Forelimb muscle (tissue), 1 donor: Measurements from ENCODE around the gene RAPGEF4. TPM values are rescaled to one million over a fixed set of nuclear protein-coding genes. Genes with fewer than 3 reads are reported as not detected.
A peak's percentile ranks its signal among the peaks of the same experiment; 100 is the strongest.
"Not testable (repeated sequence)": the region's sequence is repeated elsewhere in the genome, so short reads cannot be mapped to it uniquely, and the experiment has no call there.

Experiments
- DNase-seq: peaks from one replicate; pipeline ENCODE4 v3.0.0-alpha.2; 2013; ENCODE audit warnings: low read depth
- polyA plus RNA-seq: library from polyadenylated mRNA; unstranded; fragments of 120-200 nt; gene quantifications from one replicate; pipeline ENCODE4 v1.2.1, GENCODE V29; 2013; ENCODE audit not compliant: insufficient read length

The RAPGEF4 gene
- polyA plus RNA-seq, 1 donor = 2.4 TPM

GRCh38 chr2:172774302-172774701 is 38.7 kb downstream of the RAPGEF4 start:
- DNase-seq = no peak

GRCh38 chr2:172775319-172775718 is 39.7 kb downstream of the RAPGEF4 start:
- DNase-seq = no peak

DNA sequence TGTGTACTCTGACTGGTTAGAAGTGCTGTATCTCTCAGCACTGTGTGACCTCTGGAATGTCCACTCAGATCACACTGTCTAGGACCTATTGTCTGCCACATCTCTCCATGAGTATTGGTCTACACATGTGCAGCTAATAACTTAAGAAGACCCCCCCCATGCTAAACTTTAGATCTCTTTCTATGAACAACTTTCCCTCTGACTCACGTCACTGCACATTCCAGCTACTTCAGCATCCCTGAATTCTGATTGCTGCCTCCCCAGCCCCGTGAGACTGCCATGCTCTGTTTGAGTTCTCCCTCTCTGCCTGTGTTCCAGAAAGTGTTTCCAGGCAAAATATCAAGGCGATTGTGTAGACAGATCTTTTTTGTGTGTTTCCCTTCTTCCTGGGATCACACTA is 41.8 kb downstream of the RAPGEF4 start:
- DNase-seq = no peak

- no peak for DNase-seq
These were observed 47.0 kb downstream of the RAPGEF4 start for GRCh38 chr2:172782506-172783164.

- DNase-seq = no peak
These were observed 47.7 kb downstream of the RAPGEF4 start for GRCh38 chr2:172783165-172783898.

DNA sequence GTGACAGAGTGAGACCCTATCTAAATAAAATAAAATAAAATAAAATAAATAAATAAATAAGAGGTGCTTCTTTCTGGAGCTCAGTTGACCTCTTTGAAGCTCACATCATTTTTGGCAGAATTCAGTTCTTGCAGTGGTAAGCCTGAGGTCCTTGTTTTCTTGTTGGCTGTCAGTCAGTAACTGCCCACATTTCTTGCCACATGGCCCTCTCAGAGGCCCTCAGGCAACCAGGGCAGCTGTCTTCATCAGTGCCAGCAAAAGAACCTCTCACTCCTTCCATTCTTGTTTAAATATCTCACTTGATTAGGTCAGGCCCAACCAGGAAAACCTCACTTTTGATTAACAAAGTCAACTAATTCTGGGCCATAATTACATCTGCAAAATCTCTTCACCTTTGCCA is 53.2 kb downstream of the RAPGEF4 start:
- no peak for DNase-seq

DNA sequence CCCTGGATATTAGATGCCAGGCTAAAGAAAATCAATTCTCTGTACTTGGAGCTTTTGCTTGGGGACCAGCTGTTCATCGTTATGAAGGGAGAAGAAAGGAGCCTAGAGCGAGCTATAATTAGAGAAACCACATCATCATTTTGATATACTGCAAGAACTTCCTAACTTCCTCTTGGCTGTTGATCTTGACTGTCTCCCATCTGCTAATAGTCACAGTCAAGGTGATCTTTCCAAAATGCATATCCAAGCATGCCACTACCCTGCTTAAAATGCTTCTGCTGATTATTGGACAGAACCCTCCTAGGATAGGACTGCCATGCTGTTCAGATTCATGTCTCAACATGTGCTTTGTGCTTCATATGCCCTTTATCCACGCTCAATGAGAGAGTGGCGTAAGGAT is 54.8 kb downstream of the RAPGEF4 start:
- no peak for DNase-seq

DNA sequence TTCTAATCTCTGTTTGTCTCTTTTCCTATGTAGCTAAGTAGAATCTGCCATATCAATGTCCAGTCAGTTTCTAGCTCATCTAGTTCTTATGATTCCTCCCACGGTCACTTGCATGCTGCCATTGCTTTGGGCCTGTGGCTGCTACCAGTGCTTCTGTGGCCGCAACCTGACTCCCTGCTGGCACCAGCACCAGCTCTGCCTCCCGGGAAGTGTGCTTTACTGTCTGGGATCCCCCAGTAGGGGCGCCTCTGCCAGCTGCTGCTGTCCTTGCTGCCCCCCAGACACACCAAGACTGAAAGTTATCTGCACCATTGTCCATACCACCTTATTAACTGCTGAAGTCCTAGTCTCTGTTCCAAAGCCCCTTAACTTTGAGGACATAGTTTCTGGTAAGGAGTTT is 56.3 kb downstream of the RAPGEF4 start:
- no peak for DNase-seq

DNA sequence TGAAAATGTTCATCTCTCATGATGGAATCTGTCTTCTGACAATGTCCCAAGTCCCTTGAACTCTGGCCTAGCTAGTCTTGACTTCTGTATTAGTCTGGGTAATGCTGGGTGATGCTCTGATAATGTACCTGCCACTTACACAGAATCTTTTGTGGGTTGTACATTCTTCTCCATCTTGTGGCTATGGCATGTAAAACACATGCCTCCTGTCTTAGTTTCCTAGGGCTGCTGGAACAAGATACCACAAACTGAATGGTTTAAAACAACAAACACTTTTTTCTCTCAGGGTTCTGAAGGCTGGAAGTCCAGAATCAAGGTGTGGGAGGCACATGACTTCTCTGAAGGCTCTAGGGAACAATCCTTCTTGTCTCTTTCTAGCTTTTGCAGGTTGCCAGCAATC is 57.1 kb downstream of the RAPGEF4 start:
- DNase-seq = no peak

DNA sequence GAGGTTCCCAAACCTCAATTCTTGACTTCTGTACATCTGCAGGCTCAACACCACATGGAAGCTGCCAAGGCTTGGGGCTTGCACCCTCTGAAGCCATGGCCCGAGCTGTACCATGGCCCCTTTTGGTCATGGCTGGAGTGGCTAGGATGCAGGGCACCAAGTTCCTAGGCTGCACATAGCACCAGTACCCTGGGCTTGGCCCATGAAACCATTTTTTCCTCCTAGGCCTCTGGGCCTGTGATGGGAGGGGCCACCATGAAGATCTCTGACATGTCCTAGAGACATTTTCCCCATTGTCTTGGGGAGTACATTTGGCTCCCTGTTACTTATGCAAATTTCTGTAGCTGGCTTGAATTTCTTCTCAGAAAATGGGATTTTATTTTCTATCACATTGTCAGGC is 67.7 kb downstream of the RAPGEF4 start:
- not testable (repeated sequence) for DNase-seq

GRCh38 chr2:172804423-172804822 is 68.8 kb downstream of the RAPGEF4 start:
- no peak for DNase-seq

DNA sequence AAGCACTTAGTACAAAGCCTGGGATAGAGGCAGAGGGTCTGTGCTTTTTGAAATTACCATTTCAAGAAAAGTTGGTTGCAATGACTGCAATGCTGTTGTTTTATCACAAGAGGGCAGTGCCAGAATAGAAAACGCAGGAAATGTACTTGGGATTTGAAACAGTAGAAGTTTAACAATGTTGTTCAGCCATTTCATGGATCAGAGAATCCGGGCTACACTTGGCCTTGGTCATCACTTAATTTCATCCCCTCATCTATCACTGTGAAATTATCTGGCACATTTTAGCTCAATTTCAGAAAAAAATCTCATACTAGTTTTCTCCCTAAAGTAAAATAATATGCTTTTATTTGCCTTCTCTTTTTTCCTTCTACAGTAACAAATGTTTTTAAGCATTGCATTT is 70.8 kb downstream of the RAPGEF4 start:
- peak; percentile 39 for DNase-seq

GRCh38 chr2:172806996-172807395 is 71.4 kb downstream of the RAPGEF4 start:
- DNase-seq = no peak

- DNase-seq = no peak
These were observed 72.5 kb downstream of the RAPGEF4 start for GRCh38 chr2:172808156-172808555.

GRCh38 chr2:172811027-172811426 is 75.4 kb downstream of the RAPGEF4 start:
- DNase-seq = no peak

DNA sequence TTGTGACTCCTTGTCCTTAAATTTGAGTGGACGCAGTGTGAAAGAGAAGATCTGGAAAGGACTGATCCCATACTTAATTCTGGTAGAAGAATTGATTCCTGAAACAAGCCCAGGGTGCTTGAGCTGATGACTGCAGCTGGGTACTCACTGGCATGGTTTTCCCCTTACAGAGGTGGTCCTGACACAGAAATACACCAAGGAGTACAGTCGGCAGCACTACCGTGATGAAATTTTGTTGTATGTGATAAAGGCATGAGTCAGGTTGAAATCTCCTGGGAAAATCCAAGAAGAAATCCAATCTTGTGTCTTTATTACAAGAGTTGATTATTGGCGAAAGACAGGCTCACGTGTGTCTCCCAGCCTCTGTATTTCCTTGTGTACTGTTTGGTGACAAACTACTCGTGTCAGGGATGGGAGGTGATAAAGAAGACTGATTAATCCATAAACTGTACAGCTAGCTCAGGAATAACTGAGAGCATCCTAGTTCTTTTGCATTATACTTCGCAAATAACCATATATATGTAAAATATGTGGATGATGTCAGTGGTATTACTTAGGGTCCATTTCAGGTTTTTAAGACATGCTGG is 76.6 kb downstream of the RAPGEF4 start:
- DNase-seq = no peak

DNA sequence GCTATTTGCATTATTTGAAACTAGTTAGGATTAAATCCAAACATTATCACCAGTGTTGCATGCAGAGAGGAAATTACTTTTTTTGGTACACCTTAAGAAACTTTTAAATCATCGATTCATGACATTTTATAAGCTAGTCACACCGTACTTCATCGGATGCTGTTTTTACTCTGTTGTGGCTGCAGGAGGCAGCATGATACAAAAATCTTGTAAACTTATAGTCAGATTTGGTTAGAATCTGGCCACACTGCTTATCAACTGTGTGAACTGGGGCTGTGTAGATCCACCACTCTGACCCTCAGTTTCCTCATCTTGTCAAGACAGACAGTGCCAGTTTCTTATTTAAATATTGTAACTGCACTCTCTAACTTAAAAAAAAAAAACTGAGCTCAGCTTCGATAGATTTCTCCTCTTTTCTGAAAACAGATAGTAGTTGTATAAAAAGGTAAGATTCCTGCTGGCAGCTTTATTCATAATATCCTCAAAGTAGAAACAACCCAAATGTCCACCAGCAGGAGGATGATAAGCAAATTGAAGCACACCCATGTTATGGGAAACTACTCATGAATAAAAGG is 77.8 kb downstream of the RAPGEF4 start:
- peak; percentile 16 for DNase-seq

DNA sequence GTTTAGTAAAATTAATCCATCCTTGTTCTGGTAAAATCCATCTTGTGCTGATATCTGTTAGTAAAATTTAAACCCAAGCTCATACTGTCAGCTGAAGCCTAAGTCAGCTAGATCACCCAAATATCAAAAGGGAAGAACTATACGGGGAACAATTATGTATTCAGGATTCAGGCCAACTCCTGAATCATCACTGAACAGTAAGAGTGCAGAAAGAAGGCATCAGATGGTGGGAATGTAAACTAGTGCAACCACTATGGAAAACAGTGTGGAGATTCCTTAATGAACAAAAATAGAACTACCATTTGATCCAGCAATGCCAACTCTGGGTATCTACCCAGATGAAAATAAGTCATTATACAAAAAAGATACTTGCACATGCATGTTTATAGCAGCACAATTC is 81.8 kb downstream of the RAPGEF4 start:
- no peak for DNase-seq

GRCh38 chr2:172819943-172820342 is 84.3 kb downstream of the RAPGEF4 start:
- DNase-seq = no peak

DNA sequence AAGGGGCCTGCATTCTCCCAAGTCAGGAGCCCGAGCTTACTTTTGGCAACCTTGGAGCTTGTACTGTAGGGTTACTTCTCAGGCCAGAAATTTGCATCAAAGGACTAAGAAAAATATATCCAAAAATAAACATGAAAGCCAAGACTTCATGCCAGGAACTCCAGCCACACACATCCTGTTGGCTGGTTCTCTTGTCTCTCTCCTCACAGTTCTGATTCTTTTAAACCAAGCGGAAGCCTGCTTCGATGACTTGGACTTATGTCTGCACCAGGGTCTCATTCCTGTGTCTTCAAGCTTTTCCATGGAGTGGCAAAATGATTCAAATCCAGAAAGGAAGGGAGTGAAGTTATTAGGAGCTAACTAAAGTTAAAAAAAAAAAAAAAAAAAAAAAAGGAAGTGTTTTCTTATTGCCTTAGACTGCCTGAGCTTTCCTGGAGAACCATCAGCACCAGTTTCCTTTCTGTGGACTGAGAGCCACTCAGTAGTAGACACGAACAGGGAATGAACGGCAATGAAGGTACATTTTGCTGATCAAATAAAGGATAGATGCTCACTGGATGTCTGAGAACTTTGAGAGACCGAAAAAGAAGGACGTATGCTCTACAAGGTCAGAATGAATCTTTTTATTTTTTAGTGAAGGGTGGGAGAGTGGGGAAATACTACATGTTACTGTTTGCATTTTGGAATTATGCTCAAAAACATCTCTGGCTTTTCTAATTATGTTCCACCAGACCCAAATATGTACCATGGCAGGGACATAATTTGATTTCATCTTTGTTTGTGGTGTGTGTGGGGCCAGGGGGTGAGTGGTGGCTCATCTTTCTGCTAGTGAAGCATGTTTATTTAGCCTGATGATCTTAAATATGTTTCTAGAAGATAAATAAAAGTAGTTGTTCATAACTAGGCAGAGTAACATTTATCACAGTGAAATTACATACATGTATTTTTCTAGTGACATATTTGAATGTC is 86.0 kb downstream of the RAPGEF4 start:
- DNase-seq = no peak

GRCh38 chr2:172822585-172822984 is 86.9 kb downstream of the RAPGEF4 start:
- no peak for DNase-seq
